Chondrocyte (in vitro differentiated cells): Measurements from ENCODE around the gene SUPV3L1. TPM values are rescaled to one million over a fixed set of nuclear protein-coding genes. Genes with fewer than 3 reads are reported as not detected.

Experiments
- DNase-seq: peaks from one replicate; pipeline ENCODE4 v3.0.0; 2021; ENCODE audit warnings: mixed read lengths, low spot score
- H3K27ac Mint-ChIP-seq: one replicate; pipeline ENCODE4 v1.8.0; 2021; ENCODE audit warnings: mild to moderate bottlenecking, moderate library complexity, mixed read lengths; ENCODE audit not compliant: unreplicated experiment
- H3K27me3 Mint-ChIP-seq: 2 replicates; pipeline ENCODE4 v1.8.0; 2021; ENCODE audit warnings: low read depth, mixed read lengths
- H3K36me3 Mint-ChIP-seq: 2 replicates; pipeline ENCODE4 v1.8.0; 2021; ENCODE audit warnings: low read depth, mixed read lengths
- H3K4me1 Mint-ChIP-seq: 2 replicates; pipeline ENCODE4 v1.8.0; 2021; ENCODE audit warnings: low read depth, mild to moderate bottlenecking, mixed read lengths
- H3K4me3 Mint-ChIP-seq: one replicate; pipeline ENCODE4 v1.8.0; 2021; ENCODE audit warnings: mild to moderate bottlenecking, moderate library complexity, mixed read lengths; ENCODE audit not compliant: unreplicated experiment
- H3K9me3 Mint-ChIP-seq: 2 replicates; pipeline ENCODE4 v1.8.0; 2021; ENCODE audit warnings: low read depth, mixed read lengths
- CTCF ChIP-seq: fragments of 200-600 bp; sonication (generic); IDR thresholded peaks from 2 replicates; pipeline ENCODE4 v1.5.0; 2021; ENCODE audit warnings: antibody characterized with exemption, mild to moderate bottlenecking, moderate library complexity
- total RNA-seq: library from RNA; stranded (reverse); gene quantifications from 3 replicates; pipeline ENCODE4 v1.2.1, GENCODE V29; 2021

Gene SUPV3L1
- total RNA-seq, 1 donor from 2014 or later, result 24.1 TPM

- Mint-ChIP-seq H3K4me1 (no peaks in the 10 kb centered on the region), H3K27me3 (no peaks in the 10 kb centered on the region), H3K36me3 (peaks cover 2% of the 10 kb centered on the region), H3K9me3 (no peaks in the 10 kb centered on the region), H3K27ac (no peak overlapping the region), H3K4me3 (no peak overlapping the region)
- TF ChIP-seq CTCF, result no peak
- DNase-seq, result no peak
These were observed 73.1 kb downstream of the SUPV3L1 start for GRCh38 chr10:69253171-69253570.

- Mint-ChIP-seq H3K27me3 (no peaks in the 10 kb centered on the region), H3K4me3 (no peak overlapping the region), H3K27ac (no peak overlapping the region), H3K9me3 (no peaks in the 10 kb centered on the region), H3K36me3 (no peaks in the 10 kb centered on the region), H3K4me1 (no peaks in the 10 kb centered on the region)
- TF ChIP-seq CTCF, result no peak
- no peak for DNase-seq
These were observed 74.8 kb downstream of the SUPV3L1 start for GRCh38 chr10:69254877-69255276.

Other genes starting within 250 kb of the SUPV3L1 start
- 52.9 to 58.5 TPM (median 55.8 TPM) in 3 replicates for gene DDX21, start 224.1 kb upstream of the SUPV3L1 start, total RNA-seq
- 40.0 to 43.3 TPM (median 43.2 TPM) in 3 replicates for gene KIFBP, start 191.4 kb upstream of the SUPV3L1 start, total RNA-seq
- gene SRGN, start 92.1 kb upstream of the SUPV3L1 start, total RNA-seq, result 10.3 to 16.1 TPM (median 16.0 TPM) in 3 replicates
- 51.7 to 66.3 TPM (median 61.6 TPM) in 3 replicates for gene VPS26A, start 56.1 kb upstream of the SUPV3L1 start, total RNA-seq
- gene HKDC1, start 40.1 kb downstream of the SUPV3L1 start, total RNA-seq, result 0.24 to 4.0 TPM (median 3.8 TPM) in 3 replicates
- 95.5 to 110 TPM (median 103 TPM) in 3 replicates for gene HK1, start 98.3 kb downstream of the SUPV3L1 start, total RNA-seq
- gene TACR2, start 236.7 kb downstream of the SUPV3L1 start, total RNA-seq, result not detected in 3 replicates